Bronchus fibroblast of lung (primary cell): ENCODE results near the gene MYPOP. TPM values are rescaled to one million over a fixed set of nuclear protein-coding genes. Genes with fewer than 3 reads are reported as not detected.

Source experiments
- total RNA-seq: library from RNA; depleted of rRNA; stranded (reverse); fragments of >200 nt; gene quantifications from 2 replicates; pipeline ENCODE4 v1.2.3, GENCODE V29; 2015

MYPOP gene, protein sequence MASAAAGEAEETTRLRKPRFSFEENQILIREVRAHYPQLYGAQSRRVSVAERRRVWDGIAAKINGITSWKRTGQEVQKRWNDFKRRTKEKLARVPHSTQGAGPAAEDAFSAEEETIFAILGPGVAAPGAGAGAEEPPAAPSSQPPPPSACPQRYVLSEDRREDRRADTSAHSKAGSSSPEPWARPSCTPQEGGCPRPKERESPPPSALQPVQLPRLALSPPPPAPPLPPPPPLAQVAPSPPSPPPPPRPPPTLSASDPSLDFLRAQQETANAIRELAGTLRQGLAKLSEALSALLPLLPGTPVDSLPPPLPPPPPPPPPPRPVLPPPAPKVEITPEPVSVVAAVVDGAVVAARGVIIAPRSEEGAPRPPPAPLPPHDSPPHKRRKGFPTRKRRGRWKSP
- total RNA-seq = 2.7 and 2.9 TPM in 2 replicates

DNA sequence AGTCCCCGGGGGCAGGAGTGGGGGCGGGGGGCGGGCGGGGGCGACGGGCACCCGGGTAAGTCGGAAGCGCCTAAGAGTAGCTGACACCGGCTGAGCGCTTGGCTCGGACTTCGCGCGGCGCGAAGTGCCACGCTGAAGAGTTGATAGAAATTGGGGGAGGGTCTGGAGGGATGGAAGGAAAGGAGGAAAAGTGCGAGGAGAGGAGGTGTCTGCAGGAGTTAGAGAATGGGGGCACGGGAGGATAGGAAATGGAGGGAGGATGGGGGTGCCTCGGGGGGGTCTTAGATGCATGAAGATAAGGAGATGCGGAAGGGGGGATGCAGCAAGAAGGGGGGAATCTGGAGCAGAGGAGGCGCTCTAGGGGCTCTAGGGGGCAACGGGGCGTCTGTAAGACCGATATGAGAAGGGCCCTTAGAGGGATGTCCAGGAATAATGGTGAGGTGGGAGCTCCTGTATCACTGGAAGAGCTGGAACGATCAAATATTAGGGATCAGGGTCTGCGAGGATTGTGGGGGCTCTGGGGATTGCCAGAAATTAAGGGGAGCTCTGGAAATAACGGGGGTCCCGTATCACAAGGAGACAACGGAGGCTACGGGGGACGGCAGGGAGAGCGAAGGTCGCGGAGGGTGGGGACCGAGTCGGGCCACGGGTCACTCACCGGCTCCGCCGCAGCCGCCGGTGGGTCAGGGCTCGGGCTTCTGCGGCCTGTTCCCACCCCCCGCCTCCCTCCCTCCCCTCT lies at the start of gene MYPOP:
TSS of gene MYPOP (minus strand) at position 702 of the 739 bp plus-strand sequence. CDS start 840 bp downstream, outside the sequence.

DNA sequence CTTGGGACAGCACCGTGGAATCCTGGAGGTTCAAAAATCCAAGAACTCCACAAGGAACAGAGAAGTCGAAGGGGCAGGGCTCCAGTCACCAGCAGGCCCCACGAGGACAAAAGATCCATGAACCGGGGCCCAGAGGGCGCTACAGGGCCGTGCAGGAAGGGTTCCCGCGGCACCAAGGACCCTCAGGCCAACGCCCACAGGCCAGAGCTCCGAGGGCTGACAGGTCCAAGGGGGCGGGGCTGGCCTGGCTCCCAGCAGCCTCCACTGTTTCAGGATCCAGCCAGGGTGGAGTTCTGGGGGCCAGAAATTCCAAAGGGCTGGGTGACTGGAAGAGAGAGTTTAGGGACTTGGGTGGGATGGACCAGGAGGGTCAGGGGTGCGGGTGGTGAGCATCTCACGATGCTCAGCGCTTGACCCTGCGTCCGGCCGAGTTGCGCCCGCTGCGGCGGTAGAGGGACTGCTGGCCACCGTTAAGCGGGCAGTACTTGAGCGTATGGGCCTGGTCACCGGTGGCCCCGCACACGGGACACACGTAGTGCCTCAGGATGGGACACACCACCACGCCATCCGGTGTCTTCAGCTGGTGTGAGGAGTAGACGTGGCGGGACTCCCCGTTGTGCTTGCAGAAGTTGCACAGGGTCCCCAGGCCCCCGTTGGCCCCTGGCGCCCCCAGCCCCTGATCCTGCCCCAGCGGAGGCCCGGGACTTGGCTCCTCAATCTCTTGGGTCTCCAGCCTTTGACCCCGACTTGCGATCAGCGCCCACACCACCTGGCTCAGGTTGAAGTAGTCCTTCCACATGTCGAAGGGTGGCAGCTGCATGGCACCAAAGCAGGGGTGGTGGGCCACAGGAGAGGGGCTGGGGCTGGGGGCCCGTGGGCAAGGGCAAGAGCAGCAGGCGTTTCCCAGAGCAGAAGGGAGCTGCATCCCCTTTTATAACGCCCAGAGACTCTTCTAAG lies 11.7 kb upstream of the MYPOP start, which contains the start of gene NANOS2:
TSS of gene NANOS2 (minus strand) at position 905 of the 957 bp plus-strand sequence. CDS start at position 820, 85 bp downstream.

GRCh38 chr19:45885556-45886426 lies 16.6 kb downstream of the MYPOP start, which contains the start of gene IRF2BP1:
Gene IRF2BP1 (minus strand): TSS chr19:45886141. CDS start chr19:45885774, 367 bp downstream.

GRCh38 chr19:45863840-45864628 lies 38.4 kb downstream of the MYPOP start, which contains the start of gene FOXA3:
Gene FOXA3 (plus strand): TSS chr19:45864326. CDS start chr19:45864457, 131 bp downstream.

GRCh38 chr19:45862564-45863334 lies 39.7 kb downstream of the MYPOP start, which contains the start of gene SYMPK:
Gene SYMPK (minus strand): TSS chr19:45863147. CDS start chr19:45854495, 8,652 bp downstream.

Other genes starting within 250 kb of the MYPOP start
- 0.50 TPM in 1 of 2 replicates, not detected in the other for gene GIPR, start 234.4 kb downstream of the MYPOP start, total RNA-seq
- 355 and 375 TPM in 2 replicates for gene SNRPD2, start 210.7 kb downstream of the MYPOP start, total RNA-seq
- gene QPCTL, start 209.9 kb downstream of the MYPOP start, total RNA-seq = 27.4 and 27.6 TPM in 2 replicates
- 8.0 and 8.1 TPM in 2 replicates for gene FBXO46, start 171.7 kb downstream of the MYPOP start, total RNA-seq
- gene MEIOSIN, start 169.2 kb downstream of the MYPOP start, total RNA-seq = not detected in 2 replicates
- gene SIX5, start 133.4 kb downstream of the MYPOP start, total RNA-seq = 12.6 and 15.3 TPM in 2 replicates
- gene DMPK, start 120.1 kb downstream of the MYPOP start, total RNA-seq = 16.0 and 17.1 TPM in 2 replicates
- gene DMWD, start 109.8 kb downstream of the MYPOP start, total RNA-seq = 24.2 and 28.2 TPM in 2 replicates
- gene RSPH6A, start 87.3 kb downstream of the MYPOP start, total RNA-seq = not detected in 2 replicates
- gene SYMPK, start 39.5 kb downstream of the MYPOP start, total RNA-seq = 29.6 and 31.4 TPM in 2 replicates
- gene FOXA3, start 38.3 kb downstream of the MYPOP start, total RNA-seq = under 0.01 TPM in 1 of 2 replicates, not detected in the other
- gene IRF2BP1, start 16.5 kb downstream of the MYPOP start, total RNA-seq = 23.4 and 24.4 TPM in 2 replicates
- not detected in 2 replicates for gene NANOS2, start 12.2 kb upstream of the MYPOP start, total RNA-seq
- gene NOVA2, start 71.3 kb upstream of the MYPOP start, total RNA-seq = under 0.01 TPM in 1 of 2 replicates, not detected in the other
- 12.9 and 14.3 TPM in 2 replicates for gene CCDC61, start 92.9 kb upstream of the MYPOP start, total RNA-seq
- not detected in 2 replicates for gene PGLYRP1, start 120.4 kb upstream of the MYPOP start, total RNA-seq
- gene IGFL4, start 138.4 kb upstream of the MYPOP start, total RNA-seq = not detected in 2 replicates
- gene IGFL3, start 222.1 kb upstream of the MYPOP start, total RNA-seq = not detected in 2 replicates
- gene IGFL2, start 245.6 kb upstream of the MYPOP start, total RNA-seq = not detected in 2 replicates